ENCODE measurements around the gene DMC1.

DMC1 gene

DNA sequence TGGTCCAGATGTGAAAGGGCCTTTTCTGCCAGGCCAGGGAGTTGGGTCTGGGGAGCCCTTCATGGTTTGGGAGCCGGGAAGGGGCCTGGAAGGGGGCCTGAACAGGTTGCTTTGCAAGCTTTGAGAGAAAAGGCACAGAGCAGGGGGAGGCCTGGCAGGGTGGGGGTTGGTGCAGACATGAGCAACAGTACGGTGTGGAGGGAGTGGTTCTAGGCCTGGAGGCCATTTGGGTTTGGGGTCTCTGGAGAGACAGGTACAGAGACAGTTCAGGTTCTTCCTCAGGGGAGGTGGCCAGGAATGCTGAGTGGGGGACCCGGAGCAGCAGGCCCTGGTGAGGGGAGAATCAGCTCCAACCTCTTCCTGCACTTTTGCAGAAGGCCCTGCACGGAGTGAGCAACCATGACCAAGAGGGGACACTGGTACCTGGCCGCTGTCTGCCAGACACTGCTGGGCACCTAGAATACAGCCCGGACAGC lies 100.6 kb downstream of the DMC1 start:
- no peak for DNase-seq (ENCODE audit: low read depth in 2 of 2)
